CD4-positive, alpha-beta T cell (primary cell): ENCODE data around the gene PSMA3. TPM values are rescaled to one million over a fixed set of nuclear protein-coding genes. Genes with fewer than 3 reads are reported as not detected.

Source experiments
- ATAC-seq: fragments of 200-7000 bp; cut with Tn5 transposase; one replicate; pipeline ENCODE4 v1.10.0; 2022; ENCODE audit warnings: mild to moderate bottlenecking; ENCODE audit not compliant: poor library complexity
- CTCF ChIA-PET: fragments of 350-600 bp; sonication (Branson Sonifier 250); formaldehyde crosslinking; loops from one replicate; lab custom pipeline; 2021; ENCODE audit warnings: antibody characterized with exemption, inconsistent platforms; lab: Charles Lee
- POLR2A ChIA-PET: fragments of 350-600 bp; sonication (Branson Sonifier 250); formaldehyde crosslinking; loops from one replicate; lab custom pipeline; 2021; ENCODE audit warnings: antibody characterized with exemption, inconsistent platforms; lab: Charles Lee
- DNase-seq, 14 experiments: peaks; one replicate each; pipeline ENCODE4 v3.0.0-alpha.2; 2013 to 2020; ENCODE audit warnings: mixed read lengths in 2 of 14
- H3K27ac ChIP-seq, 2 donors: one replicate each; pipeline versions ENCODE4 v1.5.1 to v1.7.0; 2013; ENCODE audit warnings: low read length in 2 of 2, low read depth in 1 of 2, mild to moderate bottlenecking in 1 of 2
- H3K27me3 ChIP-seq, 2 experiments: 1 replicate in 1 of 2; 2 replicates in 1 of 2; pipeline versions ENCODE4 v1.6.1 to v1.7.0; 2013; ENCODE audit warnings: low read length in 2 of 2, control low read depth in 1 of 2, mild to moderate bottlenecking in 1 of 2, moderate library complexity in 1 of 2; ENCODE audit not compliant: insufficient read depth in 2 of 2, control insufficient read depth in 1 of 2
- H3K36me3 ChIP-seq: one replicate; pipeline ENCODE4 v1.6.1; 2013; ENCODE audit warnings: low read length, control low read depth; ENCODE audit not compliant: insufficient read depth
- H3K4me1 ChIP-seq: one replicate; pipeline ENCODE4 v1.6.1; 2013; ENCODE audit warnings: low read length, control low read depth; ENCODE audit not compliant: insufficient read depth
- H3K4me3 ChIP-seq: one replicate; pipeline ENCODE4 v1.5.1; 2013; ENCODE audit warnings: mild to moderate bottlenecking, low read length, moderate library complexity
- H3K9me3 ChIP-seq, 2 experiments: 1 replicate in 1 of 2; 2 replicates in 1 of 2; pipeline versions ENCODE4 v1.6.1 to v1.7.0; 2013; ENCODE audit warnings: low read length in 2 of 2, mild to moderate bottlenecking in 2 of 2, control low read depth in 1 of 2, moderate library complexity in 1 of 2; ENCODE audit not compliant: control insufficient read depth in 1 of 2, insufficient read depth in 1 of 2
- H3K27ac Mint-ChIP-seq: one replicate; pipeline ENCODE4 v1.8.0; 2020; ENCODE audit warnings: mixed read lengths
- H3K27me3 Mint-ChIP-seq: one replicate; pipeline ENCODE4 v1.8.0; 2021; ENCODE audit warnings: mixed read lengths
- H3K36me3 Mint-ChIP-seq: one replicate; pipeline ENCODE4 v1.8.0; 2021; ENCODE audit warnings: low read depth, mixed read lengths
- H3K4me1 Mint-ChIP-seq: one replicate; pipeline ENCODE4 v1.8.0; 2021; ENCODE audit warnings: low read depth, mixed read lengths
- H3K4me3 Mint-ChIP-seq: one replicate; pipeline ENCODE4 v1.8.0; 2020; ENCODE audit warnings: mild to moderate bottlenecking, mixed read lengths
- H3K9me3 Mint-ChIP-seq: one replicate; pipeline ENCODE4 v1.8.0; 2020; ENCODE audit warnings: mixed read lengths
- intact Hi-C, 2 experiments: fragments of 100-400 bp; cut with DNase I in 1 of 2; cut with micrococcal nuclease in 1 of 2; formaldehyde crosslinking; loops; one replicate each; pipeline versions ENCODE4 v1.15.1 to v1.9.0; 2023 to 2025; cut with DNase I, micrococcal nuclease
- total RNA-seq, 174 experiments: library from RNA in 2 of 174; stranded (reverse) in 2 of 174; gene quantifications; one replicate each; pipeline ENCODE4 v1.2.3 and lab custom pipeline; 2021 to 2026
- TF ChIP-seq, protein P1 (sequence below): fragments of 200-600 bp; IDR thresholded peaks from one replicate; pipeline ENCODE4 v1.8.0; 2022; ENCODE audit warnings: antibody characterized with exemption, mild to moderate bottlenecking

PSMA3 gene
- total RNA-seq, 2 experiments from 2014 or later: 104 to 108 TPM

DNA sequence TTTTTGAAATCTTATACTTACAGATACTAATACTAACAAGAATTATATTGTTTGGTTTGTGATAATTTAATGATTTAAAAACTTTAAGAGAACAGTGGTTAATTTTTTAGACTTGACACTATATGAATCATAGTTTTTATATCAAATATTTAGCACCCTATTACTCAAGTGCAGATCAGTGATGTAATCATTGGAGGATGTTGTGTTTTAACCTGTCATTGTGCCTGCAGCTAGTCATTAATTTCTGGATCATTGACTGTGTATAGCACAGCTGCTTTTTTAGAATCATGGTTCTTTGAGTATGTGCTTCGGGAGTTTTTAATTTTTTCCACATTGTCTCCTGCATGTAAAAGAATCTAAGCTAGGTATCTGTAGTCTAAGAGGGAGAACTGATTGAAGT, 71.0 kb downstream of the PSMA3 start:
- peaks cover 65% of the 10 kb centered on the region for H3K36me3 Mint-ChIP-seq
- intact Hi-C loops: no loop called here
- TF ChIP-seq, protein P1, sequence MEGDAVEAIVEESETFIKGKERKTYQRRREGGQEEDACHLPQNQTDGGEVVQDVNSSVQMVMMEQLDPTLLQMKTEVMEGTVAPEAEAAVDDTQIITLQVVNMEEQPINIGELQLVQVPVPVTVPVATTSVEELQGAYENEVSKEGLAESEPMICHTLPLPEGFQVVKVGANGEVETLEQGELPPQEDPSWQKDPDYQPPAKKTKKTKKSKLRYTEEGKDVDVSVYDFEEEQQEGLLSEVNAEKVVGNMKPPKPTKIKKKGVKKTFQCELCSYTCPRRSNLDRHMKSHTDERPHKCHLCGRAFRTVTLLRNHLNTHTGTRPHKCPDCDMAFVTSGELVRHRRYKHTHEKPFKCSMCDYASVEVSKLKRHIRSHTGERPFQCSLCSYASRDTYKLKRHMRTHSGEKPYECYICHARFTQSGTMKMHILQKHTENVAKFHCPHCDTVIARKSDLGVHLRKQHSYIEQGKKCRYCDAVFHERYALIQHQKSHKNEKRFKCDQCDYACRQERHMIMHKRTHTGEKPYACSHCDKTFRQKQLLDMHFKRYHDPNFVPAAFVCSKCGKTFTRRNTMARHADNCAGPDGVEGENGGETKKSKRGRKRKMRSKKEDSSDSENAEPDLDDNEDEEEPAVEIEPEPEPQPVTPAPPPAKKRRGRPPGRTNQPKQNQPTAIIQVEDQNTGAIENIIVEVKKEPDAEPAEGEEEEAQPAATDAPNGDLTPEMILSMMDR: no peak

More for the DNA sequence above, 71.0 kb downstream of the PSMA3 start:
- Mint-ChIP-seq H3K9me3 (no peaks in the 10 kb centered on the region), H3K27ac (no peak overlapping the region), H3K4me1 (peaks cover under 1% of the 10 kb centered on the region), H3K27me3 (no peaks in the 10 kb centered on the region), H3K4me3 (no peak overlapping the region)
- Histone ChIP-seq H3K36me3 (peaks cover 44% of the 10 kb centered on the region), H3K4me1 (peaks cover 3% of the 10 kb centered on the region), H3K4me3 (no peak overlapping the region), H3K27ac (no peak overlapping the region), H3K9me3 (no peaks in the 10 kb centered on the region), H3K27me3 (no peaks in the 10 kb centered on the region)
- POLR2A ChIA-PET: interaction anchor here (1.1 kb wide), 1 partner anchor 19 kb away, joined by 4 read pairs; no protein-coding TSS in a partner anchor
- DNase-seq (no peak), ATAC-seq (no peak)
- CTCF ChIA-PET: no interaction called here

Other genes starting within 250 kb of the PSMA3 start
- gene ARMH4, start 92.6 kb upstream of the PSMA3 start, total RNA-seq: not detected
- gene ACTR10, start 44.7 kb upstream of the PSMA3 start, total RNA-seq: 10 to 100 TPM; 38.8 to 43.6 TPM
- gene ARID4A, start 53.7 kb downstream of the PSMA3 start, total RNA-seq: 10 to 100 TPM; 89.6 to 94.7 TPM
- gene TOMM20L, start 151.1 kb downstream of the PSMA3 start, total RNA-seq: under 1 TPM in 1 of 2 experiments, not detected in 1; 0.56 TPM
- 10 to 100 TPM; 33.1 to 34.9 TPM for gene TIMM9, start 182.7 kb downstream of the PSMA3 start, total RNA-seq
- 10 to 100 TPM; 16.5 to 18.2 TPM for gene KIAA0586, start 182.9 kb downstream of the PSMA3 start, total RNA-seq